HG02943 (cell line): Measurements from ENCODE around the gene LDLRAD3.

ENCODE experiments used
- ATAC-seq: cut with Tn5 transposase; IDR thresholded peaks from one replicate; pipeline ENCODE4 v1.9.1; 2021; ENCODE audit warnings: mild to moderate bottlenecking, low read depth, moderate library complexity; ENCODE audit not compliant: unreplicated experiment

Gene LDLRAD3

GRCh38 chr11:36118084-36118483, 174.2 kb downstream of the LDLRAD3 start:
- ATAC-seq, result no peak

GRCh38 chr11:36119300-36119699, 175.4 kb downstream of the LDLRAD3 start:
- no peak for ATAC-seq

- no peak for ATAC-seq
Observed at GRCh38 chr11:36121054-36121453, 177.2 kb downstream of the LDLRAD3 start.

- ATAC-seq, result no peak
Observed at GRCh38 chr11:36122671-36123070, 178.8 kb downstream of the LDLRAD3 start.

- ATAC-seq, result no peak
Observed at GRCh38 chr11:36123336-36124101, 179.7 kb downstream of the LDLRAD3 start.

- no peak for ATAC-seq
Observed at GRCh38 chr11:36126678-36127077, 182.8 kb downstream of the LDLRAD3 start.

- no peak for ATAC-seq
Observed at GRCh38 chr11:36127550-36127949, 183.7 kb downstream of the LDLRAD3 start.

- no peak for ATAC-seq
Observed at GRCh38 chr11:36129955-36130354, 186.1 kb downstream of the LDLRAD3 start.

- ATAC-seq, result no peak
Observed at GRCh38 chr11:36130401-36130800, 186.5 kb downstream of the LDLRAD3 start.

GRCh38 chr11:36131721-36132397, 188.0 kb downstream of the LDLRAD3 start:
- ATAC-seq, result no peak

GRCh38 chr11:36132940-36133339, 189.1 kb downstream of the LDLRAD3 start:
- ATAC-seq, result no peak

GRCh38 chr11:36135076-36135475, 191.2 kb downstream of the LDLRAD3 start:
- ATAC-seq, result no peak

- ATAC-seq, result no peak
Observed at GRCh38 chr11:36139767-36140166, 195.9 kb downstream of the LDLRAD3 start.

- ATAC-seq, result no peak
Observed at GRCh38 chr11:36141196-36141953, 197.5 kb downstream of the LDLRAD3 start.

GRCh38 chr11:36141956-36142355, 198.1 kb downstream of the LDLRAD3 start:
- no peak for ATAC-seq

GRCh38 chr11:36142439-36142838, 198.6 kb downstream of the LDLRAD3 start:
- no peak for ATAC-seq

GRCh38 chr11:36142879-36143278, 199.0 kb downstream of the LDLRAD3 start:
- ATAC-seq, result no peak

- ATAC-seq, result no peak
Observed at GRCh38 chr11:36146437-36146836, 202.6 kb downstream of the LDLRAD3 start.

GRCh38 chr11:36147491-36147890, 203.6 kb downstream of the LDLRAD3 start:
- ATAC-seq, result no peak

- ATAC-seq, result no peak
Observed at GRCh38 chr11:36148701-36149100, 204.8 kb downstream of the LDLRAD3 start.

GRCh38 chr11:36149538-36150242, 205.8 kb downstream of the LDLRAD3 start:
- no peak for ATAC-seq
